Astrocyte (in vitro differentiated cells and primary cell): Measurements from ENCODE around the gene PLCG2. TPM values are rescaled to one million over a fixed set of nuclear protein-coding genes. Genes with fewer than 3 reads are reported as not detected.

Experiments used
- DNase-seq: peaks from one replicate; pipeline ENCODE4 v3.0.0-alpha.2; 2010; ENCODE audit warnings: low read depth
- FAIRE-seq: peaks from 2 replicates; lab custom pipeline; 2011; peaks lifted over from hg19 to GRCh38; lab: Jason Lieb, UNC
- H2AFZ ChIP-seq: 2 replicates; pipeline ENCODE4 v1.6.0; 2012; ENCODE audit warnings: low read depth, low read length, inconsistent platforms
- H3K27ac ChIP-seq: 2 replicates; pipeline ENCODE4 v1.5.1; 2011; ENCODE audit warnings: low read depth, low read length, inconsistent platforms
- H3K27me3 ChIP-seq: 2 replicates; pipeline ENCODE4 v1.6.0; 2011; ENCODE audit warnings: low read length, inconsistent platforms; ENCODE audit not compliant: insufficient read depth
- H3K36me3 ChIP-seq: 2 replicates; pipeline ENCODE4 v1.5.1; 2011; ENCODE audit warnings: low read length, inconsistent platforms; ENCODE audit not compliant: insufficient read depth
- H3K4me1 ChIP-seq: 2 replicates; pipeline ENCODE4 v1.5.1; 2011; ENCODE audit warnings: low read length, inconsistent platforms; ENCODE audit not compliant: insufficient read depth
- H3K4me2 ChIP-seq: 2 replicates; pipeline ENCODE4 v1.6.0; 2012; ENCODE audit warnings: low read length, inconsistent platforms
- H3K4me3 ChIP-seq: 2 replicates; pipeline ENCODE4 v1.5.1; 2011; ENCODE audit warnings: low read depth, mild to moderate bottlenecking, low read length, inconsistent platforms; ENCODE audit not compliant: insufficient read depth
- H3K79me2 ChIP-seq: 2 replicates; pipeline ENCODE4 v1.6.0; 2012; ENCODE audit warnings: mild to moderate bottlenecking, low read length, inconsistent platforms; ENCODE audit not compliant: insufficient read depth
- H3K9ac ChIP-seq: 2 replicates; pipeline ENCODE4 v1.6.0; 2012; ENCODE audit warnings: mild to moderate bottlenecking, low read length, inconsistent platforms
- H3K9me3 ChIP-seq: 2 replicates; pipeline ENCODE4 v1.5.1; 2012; ENCODE audit warnings: low read depth, mild to moderate bottlenecking, low read length, inconsistent platforms; ENCODE audit not compliant: insufficient read depth
- H4K20me1 ChIP-seq: 2 replicates; pipeline ENCODE4 v1.6.0; 2012; ENCODE audit warnings: low read length, inconsistent platforms; ENCODE audit not compliant: insufficient read depth
- H3K27ac Mint-ChIP-seq: one replicate; pipeline ENCODE4 v1.8.0; 2021; ENCODE audit warnings: mild to moderate bottlenecking, mixed read lengths; ENCODE audit not compliant: unreplicated experiment
- H3K27me3 Mint-ChIP-seq: one replicate; pipeline ENCODE4 v1.8.0; 2021; ENCODE audit warnings: low read depth, mixed read lengths; ENCODE audit not compliant: unreplicated experiment
- H3K36me3 Mint-ChIP-seq: one replicate; pipeline ENCODE4 v1.8.0; 2021; ENCODE audit warnings: low read depth, mixed read lengths; ENCODE audit not compliant: unreplicated experiment
- H3K4me1 Mint-ChIP-seq: one replicate; pipeline ENCODE4 v1.8.0; 2021; ENCODE audit warnings: low read depth, mixed read lengths; ENCODE audit not compliant: unreplicated experiment
- H3K4me3 Mint-ChIP-seq: one replicate; pipeline ENCODE4 v1.8.0; 2021; ENCODE audit warnings: mild to moderate bottlenecking, moderate library complexity, mixed read lengths; ENCODE audit not compliant: unreplicated experiment
- H3K9me3 Mint-ChIP-seq: one replicate; pipeline ENCODE4 v1.8.0; 2021; ENCODE audit warnings: mild to moderate bottlenecking, mixed read lengths; ENCODE audit not compliant: unreplicated experiment
- CTCF ChIP-seq: IDR thresholded peaks from 2 replicates; pipeline ENCODE4 v1.5.1; 2011; ENCODE audit warnings: low read depth, mild to moderate bottlenecking, inconsistent platforms, low read length, moderate library complexity; ENCODE audit not compliant: insufficient read depth
- EZH2 ChIP-seq: IDR thresholded peaks from 2 replicates; pipeline ENCODE4 v1.6.1; 2012; ENCODE audit warnings: mild to moderate bottlenecking, low read length, inconsistent platforms; ENCODE audit not compliant: insufficient read depth
- total RNA-seq: library from RNA; stranded (reverse); gene quantifications from 2 replicates; pipeline ENCODE4 v1.2.1, GENCODE V29; 2021

Gene PLCG2
- total RNA-seq, 1 donor from 2014 or later: 3.1 TPM

GRCh38 chr16:81754858-81755257 is 24.2 kb upstream of the PLCG2 start:
- no peaks in the 10 kb centered on the region for H4K20me1 ChIP-seq
- no peak for DNase-seq
- no peak overlapping the region for H3K4me3 ChIP-seq
- no peak overlapping the region for H2AFZ ChIP-seq
- H3K9me3 Mint-ChIP-seq: no peaks in the 10 kb centered on the region
- TF ChIP-seq CTCF (no peak), EZH2 (no peak)
- no peak overlapping the region for H3K27ac Mint-ChIP-seq
- H3K4me2 ChIP-seq: no peak overlapping the region
- H3K27me3 ChIP-seq: no peaks in the 10 kb centered on the region
- no peak overlapping the region for H3K9ac ChIP-seq
- peaks cover 10% of the 10 kb centered on the region for H3K4me1 Mint-ChIP-seq
- H3K27me3 Mint-ChIP-seq: no peaks in the 10 kb centered on the region
- no peak overlapping the region for H3K27ac ChIP-seq
- H3K36me3 Mint-ChIP-seq: no peaks in the 10 kb centered on the region
- H3K79me2 ChIP-seq: no peaks in the 10 kb centered on the region
- no peaks in the 10 kb centered on the region for H3K9me3 ChIP-seq
- H3K36me3 ChIP-seq: no peaks in the 10 kb centered on the region
- no peak overlapping the region for H3K4me3 Mint-ChIP-seq
- no peak for FAIRE-seq
- peaks cover 5% of the 10 kb centered on the region for H3K4me1 ChIP-seq

GRCh38 chr16:81755915-81756614 is 23.0 kb upstream of the PLCG2 start:
- no peaks in the 10 kb centered on the region for H3K36me3 Mint-ChIP-seq
- Histone ChIP-seq H3K9me3 (no peaks in the 10 kb centered on the region), H4K20me1 (no peaks in the 10 kb centered on the region), H3K9ac (no peak overlapping the region), H2AFZ (peak overlapping the region; percentile 8), H3K27ac (no peak overlapping the region), H3K79me2 (no peaks in the 10 kb centered on the region), H3K4me2 (no peak overlapping the region), H3K36me3 (no peaks in the 10 kb centered on the region), H3K4me1 (peaks cover 5% of the 10 kb centered on the region), H3K27me3 (no peaks in the 10 kb centered on the region), H3K4me3 (no peak overlapping the region)
- FAIRE-seq (no peak), DNase-seq (no peak)
- H3K27ac Mint-ChIP-seq: no peak overlapping the region
- no peaks in the 10 kb centered on the region for H3K9me3 Mint-ChIP-seq
- H3K27me3 Mint-ChIP-seq: peaks cover 2% of the 10 kb centered on the region
- no peak overlapping the region for H3K4me3 Mint-ChIP-seq
- TF ChIP-seq CTCF (no peak), EZH2 (no peak)
- peaks cover 10% of the 10 kb centered on the region for H3K4me1 Mint-ChIP-seq
